ENCODE data around the gene LYRM1.
A peak's percentile ranks its signal among the peaks of the same experiment; 100 is the strongest.
"Not testable (repeated sequence)": the region's sequence is repeated elsewhere in the genome, so short reads cannot be mapped to it uniquely, and the experiment has no call there.

LYRM1 gene, protein sequence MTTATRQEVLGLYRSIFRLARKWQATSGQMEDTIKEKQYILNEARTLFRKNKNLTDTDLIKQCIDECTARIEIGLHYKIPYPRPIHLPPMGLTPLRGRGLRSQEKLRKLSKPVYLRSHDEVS

DNA sequence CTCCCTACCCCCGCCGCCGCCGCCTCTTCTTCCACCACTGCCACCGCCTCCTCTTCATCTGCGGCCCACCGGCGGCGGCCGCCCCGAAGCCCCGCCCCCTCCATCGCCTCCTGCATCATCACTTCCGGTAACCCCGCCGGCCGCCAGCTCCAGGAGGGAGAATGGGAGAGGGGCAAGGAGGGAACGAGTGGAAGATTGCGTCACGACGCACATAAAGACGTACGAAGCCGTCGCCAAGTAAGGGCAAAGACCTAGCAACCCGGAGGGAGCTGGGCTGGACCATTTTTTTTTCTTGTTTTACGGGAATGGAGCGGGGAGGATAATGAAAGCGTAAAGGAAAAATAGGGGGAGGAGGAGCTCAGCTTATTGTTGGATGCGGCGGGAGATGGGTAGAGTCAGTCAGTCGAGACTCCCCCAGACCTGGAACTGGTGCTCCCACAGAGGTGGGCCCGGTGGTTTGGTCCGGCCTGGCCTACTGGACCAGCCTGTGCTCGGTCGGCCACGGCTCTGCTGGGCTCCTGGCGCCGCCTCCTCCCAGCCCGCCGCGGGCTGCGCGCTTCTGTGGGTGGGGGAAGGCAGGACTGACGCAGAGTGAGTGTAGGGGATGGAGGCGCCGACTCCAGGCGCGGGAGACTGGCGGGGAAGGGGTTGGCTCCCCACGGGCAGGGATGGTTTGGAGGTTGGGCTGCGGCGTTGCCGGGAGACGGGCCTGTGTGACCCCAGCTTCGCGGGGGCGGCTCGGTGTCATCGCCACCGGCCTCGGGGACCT is at the start of gene LYRM1, which contains the start of gene DCUN1D3:
Gene LYRM1 (plus strand): TSS at position 473 of the 769 bp plus-strand sequence. CDS start 14,785 bp downstream, outside the sequence.
Gene DCUN1D3 (minus strand): TSS at position 60 of the 769 bp plus-strand sequence. CDS start 37,820 bp downstream, outside the sequence.
- FAIRE-seq, result peak; percentile 79

DNA sequence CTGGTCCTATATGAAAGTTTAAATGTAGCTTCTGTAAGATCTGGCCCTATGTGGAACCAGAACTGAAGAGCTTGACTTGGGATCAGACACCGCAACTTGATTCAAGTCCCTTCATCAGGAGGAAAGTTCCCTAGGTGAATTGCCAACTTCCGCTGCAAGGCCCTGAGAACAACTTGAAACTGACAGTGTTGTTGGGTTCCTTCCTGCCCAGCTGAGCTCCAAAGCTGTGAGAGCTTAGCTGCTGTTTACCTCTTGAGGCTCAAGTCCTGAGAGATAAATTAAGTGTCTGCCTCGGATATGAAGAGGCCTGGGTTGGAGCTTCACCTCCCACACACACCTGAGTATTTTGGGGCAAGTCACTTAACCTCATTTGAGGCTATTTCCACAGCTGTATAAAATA is 49.6 kb upstream of the LYRM1 start:
- no peak for FAIRE-seq

DNA sequence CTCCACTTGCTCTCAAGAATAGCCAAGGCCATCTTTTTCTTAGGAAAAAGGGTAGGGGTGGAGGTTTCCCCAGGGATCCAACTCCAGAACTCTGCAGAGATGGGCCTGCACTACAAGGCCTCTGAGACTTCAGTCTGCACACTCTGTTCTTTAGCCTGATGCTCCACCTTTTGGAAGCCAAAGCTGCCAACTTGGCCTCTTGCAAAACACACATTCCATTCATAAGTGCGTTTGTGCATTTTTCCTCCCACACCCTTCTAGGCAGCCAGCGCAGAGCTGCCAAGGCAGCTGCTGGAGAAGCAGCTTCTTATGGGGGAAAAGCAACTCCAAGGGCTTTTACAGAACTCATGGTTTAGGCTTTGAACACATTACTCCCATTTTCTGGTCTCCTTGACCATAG is 49.0 kb upstream of the LYRM1 start:
- no peak for FAIRE-seq

DNA sequence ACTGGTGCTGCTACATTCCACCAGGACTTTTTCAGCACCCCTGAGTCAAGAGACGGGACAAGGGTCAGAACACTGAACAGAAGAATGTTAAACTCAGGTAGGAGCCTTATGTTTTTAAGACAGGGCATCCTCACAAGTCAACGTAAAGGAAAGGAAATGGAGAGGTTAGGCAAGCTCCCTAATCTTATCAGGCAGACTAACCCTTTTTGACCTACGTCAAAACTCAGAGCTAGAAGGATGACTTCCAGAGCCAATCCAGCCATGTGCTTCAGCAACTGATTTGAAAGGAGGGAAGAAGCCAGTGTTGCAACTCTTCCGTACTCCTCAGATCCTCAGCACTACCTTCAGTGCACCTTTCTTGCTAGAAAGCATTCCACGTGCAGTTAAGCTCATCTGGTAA is 47.4 kb upstream of the LYRM1 start:
- FAIRE-seq, result no peak

DNA sequence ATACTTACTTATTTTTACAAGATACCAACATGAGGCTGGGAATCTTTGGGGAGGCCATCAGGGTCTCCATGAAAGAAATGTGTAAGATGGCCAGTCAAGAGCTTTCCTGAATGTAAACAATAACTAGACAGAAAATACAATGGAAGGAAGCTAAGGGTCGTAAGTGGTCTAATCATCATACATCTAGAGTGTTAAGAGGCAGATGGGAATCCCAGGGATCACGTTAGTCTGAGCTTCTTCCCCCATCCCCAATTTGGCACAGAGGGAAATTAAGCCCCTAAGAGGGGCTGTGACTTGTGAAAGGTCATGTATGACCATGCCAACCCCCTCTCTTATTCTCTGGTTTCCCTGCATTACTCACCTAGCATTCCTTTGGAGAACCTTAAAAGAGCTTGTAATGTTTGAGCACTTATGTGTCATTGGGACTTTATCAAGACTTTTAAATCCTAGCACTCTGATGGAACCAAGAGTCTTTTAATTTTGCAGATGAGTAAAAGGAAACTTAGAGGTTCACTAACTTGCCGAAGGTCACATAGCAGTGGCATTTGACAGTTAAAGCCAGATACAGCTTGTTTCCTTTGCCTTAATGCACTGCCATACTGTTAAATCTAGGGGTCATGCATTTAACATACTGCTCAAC is 46.5 kb upstream of the LYRM1 start:
- FAIRE-seq, result no peak

DNA sequence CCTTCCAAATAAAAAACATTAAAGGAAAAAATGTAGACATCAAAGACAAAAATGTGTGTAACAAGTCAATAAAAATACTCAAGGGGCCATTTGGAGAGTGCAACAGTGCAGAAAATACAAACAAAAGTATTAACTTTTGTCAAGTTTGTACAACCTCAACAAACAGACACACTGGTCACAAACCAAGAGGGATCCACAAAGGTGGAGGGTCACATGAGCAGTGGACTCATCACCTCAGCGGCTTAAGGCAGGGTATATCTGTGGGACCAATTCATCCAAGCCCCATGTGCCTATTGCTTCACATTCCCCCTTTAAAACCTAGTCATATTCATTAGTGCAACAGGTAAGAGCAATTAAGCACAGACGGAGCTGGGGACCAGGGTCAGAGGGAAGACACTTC is 45.6 kb upstream of the LYRM1 start:
- no peak for FAIRE-seq

DNA sequence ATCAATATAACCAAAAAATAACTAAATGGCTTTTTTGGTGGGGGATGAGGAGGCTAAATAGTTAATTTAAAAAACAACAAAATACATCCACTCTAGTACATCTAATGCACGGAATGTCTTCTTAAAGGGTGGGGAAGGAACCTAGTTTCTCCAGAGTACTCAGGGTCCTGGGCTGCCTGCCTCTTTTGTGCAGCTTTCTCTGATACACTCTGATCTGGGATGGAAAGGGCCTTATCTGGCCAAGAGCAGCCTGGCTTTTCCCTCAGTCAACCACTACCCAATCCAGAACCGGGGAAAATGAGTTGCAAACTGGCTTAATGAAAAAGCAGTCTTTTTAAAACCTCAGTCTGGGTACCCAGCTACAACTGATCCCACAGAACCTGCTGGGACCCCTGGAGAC is 43.3 kb upstream of the LYRM1 start:
- no peak for FAIRE-seq

DNA sequence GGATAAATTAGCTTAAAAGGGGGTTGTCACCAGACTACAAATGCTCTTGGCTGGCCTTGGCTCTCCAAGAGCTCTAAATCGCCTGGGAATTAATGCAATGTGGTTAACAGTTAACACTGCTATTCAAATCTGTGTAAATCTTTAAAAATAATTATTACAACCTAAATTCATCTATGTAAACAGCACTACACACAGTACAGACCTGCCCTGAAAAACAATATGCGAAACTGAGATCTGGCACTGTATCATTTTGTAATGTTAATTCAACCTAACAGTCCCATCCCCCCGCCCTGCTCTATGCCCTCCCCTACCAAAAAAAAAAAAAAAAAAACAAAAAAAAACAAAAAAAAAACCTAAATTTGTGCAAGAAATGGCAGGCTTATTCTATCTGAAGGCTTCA is 41.3 kb upstream of the LYRM1 start:
- FAIRE-seq, result no peak

DNA sequence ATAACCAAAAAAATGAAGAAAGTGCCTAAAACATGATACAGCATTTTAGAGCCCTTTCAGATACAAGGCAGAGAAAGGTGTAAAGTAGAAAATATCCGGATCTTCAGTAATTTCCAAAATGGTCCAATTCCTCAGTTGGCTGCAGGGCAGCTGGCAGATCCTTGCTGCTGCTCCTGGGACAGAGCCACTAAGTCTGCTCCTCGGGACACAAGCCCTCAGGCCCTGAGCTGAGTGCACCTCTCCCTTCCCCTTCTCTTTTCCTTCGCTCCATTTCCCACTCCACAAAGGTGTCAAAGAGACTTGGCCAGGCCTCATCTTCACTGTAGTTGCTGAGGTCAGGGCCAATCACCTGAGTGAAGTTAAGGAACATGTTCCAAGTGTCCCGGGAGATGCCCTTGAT is 40.9 kb upstream of the LYRM1 start:
- no peak for FAIRE-seq

DNA sequence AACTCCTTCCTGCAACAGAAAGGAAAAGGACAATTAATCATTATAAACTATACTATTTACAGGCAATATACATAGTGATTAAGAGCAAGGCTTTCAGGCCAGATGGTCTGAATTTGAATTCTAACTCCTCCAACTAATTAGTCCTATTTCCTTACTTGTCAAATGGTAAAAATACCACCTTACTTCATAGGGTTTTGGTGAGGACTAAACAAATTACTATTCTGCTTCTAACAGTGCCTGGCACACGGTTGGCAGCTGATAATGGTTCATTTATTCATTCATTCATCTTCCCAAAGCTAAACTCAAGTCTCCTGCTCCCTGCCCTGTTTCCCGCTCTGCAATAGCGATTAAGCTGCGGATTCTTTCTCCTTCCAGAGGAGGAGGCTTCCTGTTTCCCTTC is 40.2 kb upstream of the LYRM1 start:
- FAIRE-seq, result no peak

DNA sequence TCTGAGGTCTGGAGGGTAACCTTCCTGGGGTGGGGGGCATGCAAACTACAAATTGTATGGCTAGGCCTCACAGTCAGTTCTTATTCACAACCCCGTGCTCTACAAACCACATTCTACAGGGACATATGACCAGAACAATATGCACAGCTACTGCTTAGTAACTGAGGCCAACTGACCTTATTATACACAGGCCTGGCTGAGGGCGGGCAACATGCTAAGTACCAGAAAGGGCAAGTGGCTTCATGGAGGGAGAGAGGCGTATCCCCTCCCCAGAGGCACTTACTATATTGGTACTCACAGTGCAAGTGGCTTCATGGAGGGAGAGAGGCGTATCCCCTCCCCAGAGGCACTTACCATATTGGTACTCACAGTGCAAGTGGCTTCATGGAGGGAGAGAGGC is 39.6 kb upstream of the LYRM1 start:
- FAIRE-seq, result not testable (repeated sequence)

DNA sequence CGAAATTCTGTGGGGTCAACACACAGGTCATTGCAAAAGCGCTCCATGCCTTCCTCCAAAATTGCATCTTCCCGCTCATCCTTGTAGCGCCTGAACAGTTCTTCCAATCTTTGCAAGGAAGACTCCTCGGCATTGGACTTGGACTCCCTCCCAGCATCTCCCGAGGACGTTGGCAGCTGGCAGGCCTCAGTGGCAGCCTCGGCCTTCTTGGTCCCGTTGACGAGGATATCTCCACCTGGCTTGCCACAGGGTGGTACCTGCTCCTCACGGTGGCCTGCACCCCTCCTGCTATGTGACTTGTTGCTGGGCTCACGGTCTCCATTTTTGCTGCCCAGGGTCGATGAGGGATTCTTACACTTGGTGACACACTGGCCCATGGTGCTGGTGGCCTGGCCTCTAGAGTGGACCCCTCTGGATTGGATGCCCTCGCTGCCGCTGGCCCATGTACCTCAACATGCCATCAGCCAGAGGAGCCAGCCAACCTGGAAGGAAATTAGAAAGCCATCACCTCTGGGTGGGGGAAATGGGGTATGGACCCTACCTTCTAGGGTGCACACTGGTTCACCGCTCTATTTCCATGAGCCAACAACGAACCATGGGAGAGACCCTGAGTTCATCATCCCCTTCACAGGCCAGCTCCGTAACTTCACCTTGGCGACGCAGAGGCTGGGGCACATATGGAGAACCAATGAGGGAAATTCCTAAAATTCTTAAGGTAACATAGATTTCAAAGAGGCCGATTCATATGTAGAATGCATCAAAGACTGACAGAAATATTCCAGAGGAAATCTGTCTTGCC is 38.2 kb upstream of the LYRM1 start:
- FAIRE-seq, result no peak

DNA sequence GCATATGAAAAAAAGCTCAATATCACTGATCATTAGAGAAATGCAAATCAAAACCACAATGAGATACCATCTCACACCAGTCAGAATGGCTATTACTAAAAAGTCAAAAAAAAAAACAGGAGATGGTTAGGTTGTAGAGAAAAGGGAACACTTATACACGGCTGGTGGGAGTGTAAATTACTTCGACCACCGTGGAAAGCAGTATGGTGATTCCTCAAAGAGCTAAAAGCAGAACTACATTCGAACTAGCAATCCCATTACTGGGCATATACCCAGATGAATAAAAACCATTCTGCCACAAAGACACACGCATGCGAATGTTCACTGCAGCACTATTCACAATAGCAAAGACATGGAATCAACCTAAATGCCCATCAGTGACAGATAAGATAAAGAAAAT is 36.2 kb upstream of the LYRM1 start:
- not testable (repeated sequence) for FAIRE-seq

DNA sequence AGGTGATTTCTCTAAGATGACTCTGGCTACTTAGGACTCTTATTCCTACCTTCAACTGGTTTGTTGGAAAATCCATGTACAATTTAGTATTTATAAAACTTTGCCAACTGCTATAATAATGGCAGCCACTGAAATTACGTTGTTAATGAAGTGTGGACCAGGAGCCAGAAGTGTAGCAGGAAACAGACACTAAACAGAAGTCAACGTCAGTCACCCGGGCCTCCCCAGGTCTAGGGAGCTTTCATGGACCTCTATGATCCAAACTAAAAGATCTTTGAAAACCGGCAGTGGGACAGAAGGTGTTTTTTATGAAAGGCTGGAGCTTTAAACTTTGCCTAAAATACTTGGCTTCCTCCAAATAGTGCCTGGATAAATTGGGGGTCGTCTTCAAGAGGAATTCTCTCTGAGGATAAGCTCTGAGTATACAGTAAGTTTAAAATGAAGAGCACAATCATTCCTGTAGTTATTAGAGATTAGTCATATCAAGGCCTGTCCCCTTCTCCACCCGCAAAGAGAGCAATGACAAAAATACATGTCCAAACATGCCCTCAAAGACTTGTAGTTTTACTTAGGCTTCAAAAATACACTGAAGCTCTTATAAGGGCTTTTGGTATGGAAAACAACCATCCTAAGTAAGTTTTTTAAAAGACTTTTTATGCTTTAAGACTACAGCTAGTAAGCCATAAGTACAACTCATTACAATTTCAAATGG is 35.0 kb upstream of the LYRM1 start:
- no peak for FAIRE-seq

DNA sequence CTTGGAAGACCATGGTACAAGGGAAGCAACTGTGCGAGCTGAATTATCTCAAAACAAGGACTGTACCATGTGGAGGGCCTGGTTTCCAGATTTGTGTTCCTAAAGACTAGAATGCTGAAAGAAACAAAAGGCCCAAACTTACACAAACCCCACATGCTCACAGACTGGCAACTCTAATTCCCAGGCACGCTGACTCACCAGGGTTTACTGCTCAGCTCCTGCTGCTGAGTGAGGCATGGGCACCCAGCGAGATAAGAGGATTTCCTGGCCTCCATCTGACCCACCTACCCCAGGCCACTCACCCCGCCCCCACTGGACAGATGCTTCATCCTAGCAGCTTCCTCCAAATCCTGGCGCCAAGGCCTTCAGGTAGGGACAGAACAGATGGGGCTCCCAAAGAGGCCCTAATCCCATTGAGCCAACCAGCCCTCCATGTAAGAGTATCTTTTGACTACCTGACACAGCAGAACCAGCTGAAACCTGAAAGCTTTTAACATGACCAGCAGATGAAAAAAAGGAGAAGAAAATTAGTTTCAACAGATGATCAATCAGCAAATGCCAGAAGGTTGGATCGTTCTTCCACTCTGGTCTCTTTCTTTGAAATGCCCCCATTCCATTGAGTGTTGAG is 34.3 kb upstream of the LYRM1 start:
- FAIRE-seq, result no peak

DNA sequence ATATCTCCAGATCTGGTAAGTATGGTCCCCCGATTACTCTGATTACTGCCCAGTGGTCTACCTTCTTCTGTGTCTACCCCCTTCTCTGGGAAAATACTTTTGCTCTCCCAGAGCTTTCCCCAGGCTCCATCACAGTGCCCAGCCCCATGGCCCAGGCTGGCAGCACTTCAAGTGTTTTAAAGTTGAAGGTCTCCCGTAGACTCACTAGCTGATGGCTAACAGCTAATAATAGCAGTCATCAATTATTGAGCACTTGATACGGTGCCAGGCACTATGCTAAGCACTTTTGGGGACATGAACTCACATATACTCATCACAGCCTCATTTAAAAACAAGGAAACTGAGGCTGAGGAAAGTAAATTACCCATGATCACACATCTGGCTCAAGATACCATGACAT is 33.8 kb upstream of the LYRM1 start:
- FAIRE-seq, result no peak

DNA sequence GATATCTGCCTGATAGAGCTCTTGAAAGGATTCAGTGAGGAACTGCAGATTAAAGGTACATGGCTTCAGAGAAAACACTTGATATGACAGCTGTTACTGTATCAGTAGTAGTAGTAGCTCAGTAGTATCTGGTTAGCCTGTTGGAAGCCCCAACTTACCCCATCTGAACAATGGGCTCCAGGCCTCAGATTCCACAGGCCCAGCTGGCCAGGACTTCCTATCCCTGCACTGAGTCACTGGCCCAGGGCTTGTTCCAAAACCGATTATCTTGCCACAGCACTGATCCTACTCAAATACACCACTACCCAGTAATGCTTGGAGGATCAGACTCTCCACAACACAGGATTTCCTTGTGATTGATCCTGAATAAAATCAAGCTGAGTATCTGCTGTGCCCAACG is 33.0 kb upstream of the LYRM1 start:
- FAIRE-seq, result no peak

DNA sequence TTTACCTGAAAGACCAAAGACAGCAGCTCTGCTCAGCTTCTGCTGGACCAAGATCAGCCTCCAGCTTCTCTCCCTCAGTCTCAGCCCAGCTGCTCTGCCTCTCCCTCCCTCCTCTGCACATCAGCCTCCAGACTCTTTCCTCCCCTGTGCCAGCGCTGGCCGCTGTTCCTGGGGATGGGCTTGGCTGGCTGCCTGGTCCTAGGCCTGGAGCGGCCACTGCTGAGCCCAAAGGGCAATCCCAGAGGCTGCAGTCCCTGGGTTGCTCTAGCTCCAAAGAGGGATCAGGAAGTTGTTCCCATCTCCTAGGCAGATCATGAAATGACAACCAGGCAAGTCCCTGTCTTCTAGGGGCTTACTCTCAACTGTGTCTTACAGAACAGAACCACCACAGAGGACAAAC is 31.7 kb upstream of the LYRM1 start:
- no peak for FAIRE-seq

DNA sequence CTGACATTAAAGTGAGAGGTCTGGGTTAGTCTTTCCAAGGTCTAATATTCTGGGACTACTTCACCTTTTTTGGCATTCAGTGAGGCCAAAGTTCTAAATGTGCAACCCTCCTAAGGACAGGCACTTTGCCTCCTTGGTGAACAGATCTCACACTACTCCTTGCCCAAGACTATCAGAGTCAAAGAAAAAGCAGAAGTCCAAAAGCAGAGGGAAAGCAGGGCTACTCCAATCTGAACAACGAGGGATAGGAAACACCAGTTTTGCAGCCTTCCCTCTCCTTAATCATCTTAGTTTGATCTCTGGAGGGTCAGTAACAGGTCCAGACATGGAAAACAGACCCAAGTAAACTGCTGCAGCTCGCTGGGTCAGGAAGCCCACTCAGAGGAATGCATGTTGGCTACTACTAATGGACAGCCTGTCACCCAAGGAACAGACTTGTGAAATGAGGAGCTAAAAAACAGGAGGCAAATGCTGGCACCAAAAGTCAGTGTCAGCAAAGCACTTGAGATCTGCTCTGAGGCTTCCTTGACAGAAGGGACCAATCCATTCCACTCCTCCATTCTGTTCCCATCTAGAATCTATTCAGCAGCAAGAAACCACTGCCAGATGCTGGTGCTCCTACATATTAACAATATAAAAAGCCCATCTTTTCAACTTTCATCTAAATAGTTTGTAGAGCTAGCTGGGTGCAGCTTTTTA is 30.3 kb upstream of the LYRM1 start:
- FAIRE-seq, result no peak

DNA sequence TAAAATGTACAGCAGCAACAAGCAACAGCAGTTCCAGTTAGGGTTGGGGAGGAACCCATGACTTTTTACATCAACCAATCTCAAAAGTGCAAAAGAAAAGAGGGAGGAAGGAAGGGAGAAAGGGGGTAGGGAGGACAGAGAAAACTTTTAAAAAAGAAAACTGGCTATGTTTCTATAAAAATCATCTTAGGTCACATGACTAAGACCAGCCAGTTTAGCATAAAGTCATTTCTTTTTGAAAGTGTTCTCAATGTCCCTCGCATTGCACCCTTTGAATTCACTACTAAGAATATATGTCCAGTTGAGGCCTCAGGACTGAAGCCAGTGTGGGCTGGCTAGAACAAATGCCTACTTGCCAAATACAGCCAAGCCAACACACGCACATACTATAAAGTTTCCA is 29.3 kb upstream of the LYRM1 start:
- no peak for FAIRE-seq

Data from endometrium (tissue), 2 donors.